GM23338 (cell line): ENCODE results near the gene TERC.

ENCODE experiments used
- CREB1 ChIP-seq: fragments of 250-450 bp; sonication (Bioruptor Pico); IDR thresholded peaks from 2 replicates; pipeline ENCODE4 v1.5.0; 2020; ENCODE audit warnings: low read depth, mild to moderate bottlenecking, moderate library complexity
- CTCF ChIP-seq, 2 experiments: fragments of 200-600 bp in 1 of 2; sonication (generic) in 1 of 2; conservative IDR thresholded peaks; 2 replicates each; pipeline versions ENCODE4 v1.5.1 to v1.6.1; 2016 to 2017; ENCODE audit warnings: antibody characterized with exemption in 2 of 2, low read depth in 2 of 2, mild to moderate bottlenecking in 2 of 2, moderate library complexity in 1 of 2
- EZH2 ChIP-seq: fragments of 200-600 bp; sonication (generic); IDR thresholded peaks from one replicate; pipeline ENCODE4 v1.8.0; 2017; ENCODE audit warnings: antibody characterized with exemption, mild to moderate bottlenecking, low read depth; ENCODE audit not compliant: unreplicated experiment
- EZH2phosphoT487 ChIP-seq: fragments of 200-600 bp; sonication (generic); IDR thresholded peaks from one replicate; pipeline ENCODE4 v1.8.1; 2018; ENCODE audit warnings: antibody characterized with exemption; ENCODE audit not compliant: unreplicated experiment
- JUNB ChIP-seq: IDR thresholded peaks from one replicate; pipeline ENCODE4 v1.6.1; 2016; ENCODE audit warnings: antibody characterized with exemption; ENCODE audit not compliant: unreplicated experiment
- NANOG ChIP-seq: IDR thresholded peaks from 2 replicates; pipeline ENCODE4 v1.6.1; 2016; ENCODE audit warnings: antibody characterized with exemption, borderline replicate concordance
- POLR2AphosphoS5 ChIP-seq: IDR thresholded peaks from 2 replicates; pipeline ENCODE4 v1.6.1; 2016; ENCODE audit warnings: antibody characterized with exemption, low read depth
- REST ChIP-seq: IDR thresholded peaks from one replicate; pipeline ENCODE4 v1.6.1; 2018; ENCODE audit warnings: antibody characterized with exemption; ENCODE audit not compliant: unreplicated experiment
- STAT1 ChIP-seq: IDR thresholded peaks from one replicate; pipeline ENCODE4 v1.6.1; 2016; ENCODE audit warnings: antibody characterized with exemption; ENCODE audit not compliant: unreplicated experiment
- ZNF331 ChIP-seq: fragments of 250-450 bp; sonication (Bioruptor Pico); IDR thresholded peaks from 2 replicates; pipeline ENCODE4 v1.5.0; 2020; ENCODE audit warnings: low read depth, mild to moderate bottlenecking, moderate library complexity

GRCh38 chr3:169772305-169772896, 7.5 kb upstream of the TERC start:
- no peak for TF ChIP-seq CTCF (conservative IDR thresholded peaks at IDR 0.05; ENCODE audit: low read depth in 2 of 2)
- no peak for TF ChIP-seq POLR2AphosphoS5
- no peak for TF ChIP-seq ZNF331 (CRISPR knock-in tag)
- no peak for TF ChIP-seq EZH2
- TF ChIP-seq REST = no peak
- TF ChIP-seq CREB1 (CRISPR knock-in tag) = no peak
- TF ChIP-seq EZH2phosphoT487 = no peak
- TF ChIP-seq JUNB = no peak
- no peak for TF ChIP-seq NANOG
- no peak for TF ChIP-seq STAT1
